ENCODE results near the gene NFAT5.
"Not testable (repeated sequence)": the region's sequence is repeated elsewhere in the genome, so short reads cannot be mapped to it uniquely, and the experiment has no call there.

NFAT5 gene

DNA sequence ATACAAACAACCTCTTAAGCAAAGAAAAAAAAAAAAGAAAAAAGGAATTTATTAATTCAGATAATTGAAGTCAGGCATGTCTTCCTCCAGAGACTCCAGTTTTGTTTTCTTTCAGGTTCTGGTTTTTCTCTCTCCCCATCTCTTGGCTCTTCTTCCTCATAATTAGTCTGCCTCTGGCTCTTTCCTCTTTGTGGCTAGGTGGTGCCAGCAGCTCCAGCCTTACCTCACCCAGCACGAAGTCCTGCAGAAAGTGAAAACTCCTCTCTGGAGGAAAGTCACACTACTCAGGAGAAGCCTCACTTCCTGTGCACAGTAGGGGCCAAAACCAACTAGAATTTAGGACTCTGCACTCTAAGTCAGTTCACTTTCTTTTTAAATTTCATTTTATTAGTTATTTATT, 10.3 kb upstream of the NFAT5 start:
- no peak for DNase-seq (ENCODE audit: low read depth)

DNA sequence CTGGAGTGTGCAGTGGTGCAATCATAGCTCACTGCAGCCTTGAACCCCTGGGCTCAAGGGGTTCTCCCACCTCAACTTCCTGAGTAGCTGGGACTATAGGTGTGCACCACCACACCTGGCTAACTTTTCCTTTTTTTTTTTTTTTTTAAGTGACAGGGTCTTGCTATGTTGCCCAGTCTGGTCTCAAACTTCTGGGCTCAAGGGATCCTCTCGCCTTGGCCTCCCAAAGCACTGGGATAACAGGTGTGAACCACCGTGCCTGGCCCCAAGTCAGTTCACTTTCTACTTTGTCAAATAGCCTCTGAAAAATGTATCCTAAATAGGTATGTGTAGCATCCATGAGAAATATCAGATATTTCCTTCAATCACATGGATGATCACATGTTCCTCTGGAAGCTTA, 9.9 kb upstream of the NFAT5 start:
- no peak for DNase-seq (ENCODE audit: low read depth)

DNA sequence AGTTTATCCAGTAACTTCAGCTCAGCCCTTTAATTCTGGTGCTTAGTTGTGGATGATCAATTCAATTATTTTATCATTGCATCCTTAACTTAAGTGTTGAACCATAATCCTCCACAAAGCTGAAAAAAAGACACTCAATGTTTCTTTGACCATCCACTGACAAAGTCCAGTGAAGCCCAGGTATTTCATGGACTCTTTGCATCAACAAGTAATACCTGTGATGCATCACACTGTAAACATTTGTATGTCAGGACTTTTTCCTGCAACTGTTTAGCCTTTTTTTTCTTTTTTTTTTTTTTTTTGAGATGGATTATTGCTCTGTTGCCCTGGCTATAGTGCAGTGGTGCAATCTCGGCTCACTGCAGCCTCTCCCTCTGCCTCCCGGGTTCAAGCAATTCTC, 6.6 kb upstream of the NFAT5 start:
- DNase-seq (ENCODE audit: low read depth): no peak

DNA sequence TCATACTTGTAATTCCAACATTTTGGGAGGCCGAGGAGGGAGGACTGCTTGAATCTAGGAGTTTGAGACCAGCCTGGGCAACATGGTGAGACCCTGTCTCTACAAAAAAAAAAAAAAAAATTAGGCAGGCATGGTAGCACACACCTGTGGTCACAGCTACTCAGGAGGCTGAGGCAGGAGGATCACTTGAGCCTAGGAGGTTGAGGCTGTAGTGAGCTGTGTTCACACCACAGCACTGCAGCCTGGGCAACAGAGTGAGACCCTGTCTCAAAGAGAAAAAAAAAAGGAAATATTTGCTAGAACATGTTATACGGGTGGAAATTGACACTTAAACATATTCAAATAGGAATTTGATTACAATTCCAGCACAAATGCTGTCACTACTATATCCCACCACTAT, 4.4 kb upstream of the NFAT5 start:
- DNase-seq (ENCODE audit: low read depth): not testable (repeated sequence)

DNA sequence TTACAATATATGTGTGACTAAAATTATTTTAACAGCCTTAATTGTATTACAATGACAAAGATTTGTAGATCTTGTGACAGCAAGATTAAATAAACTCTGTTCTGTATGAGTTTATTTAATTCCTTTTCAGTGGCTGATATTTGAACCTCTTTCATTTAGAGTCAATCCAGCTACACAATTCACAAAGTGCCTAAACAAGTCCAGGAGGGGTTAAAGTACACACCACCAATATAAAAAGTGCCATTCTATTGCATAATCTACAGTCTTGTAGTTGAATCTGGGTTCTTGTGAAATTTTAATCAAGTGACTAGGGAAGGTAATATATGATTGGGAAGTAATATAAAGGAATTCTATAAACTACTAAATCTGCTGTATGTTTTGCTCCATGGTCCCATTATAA, 3.9 kb upstream of the NFAT5 start:
- no peak for DNase-seq (ENCODE audit: low read depth)

DNA sequence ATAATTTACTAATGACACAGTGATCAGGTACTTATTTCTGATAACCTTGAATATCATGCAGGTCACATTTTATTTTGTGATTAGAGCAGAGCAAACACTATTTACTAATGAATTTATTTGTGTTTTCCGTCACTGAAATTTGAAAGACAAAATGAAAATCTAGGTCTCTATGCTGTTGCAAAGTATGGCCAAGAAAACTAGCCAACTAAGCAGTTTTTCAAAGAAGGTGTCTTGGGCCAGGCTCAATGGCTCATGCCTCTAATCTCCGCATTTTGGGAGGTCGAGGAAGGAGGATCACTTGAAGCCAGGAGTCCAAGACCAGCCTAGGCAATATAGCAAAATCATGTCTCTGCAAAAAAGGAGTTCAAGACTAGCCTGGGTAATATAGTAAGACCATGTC, 3.0 kb upstream of the NFAT5 start:
- no peak for DNase-seq (ENCODE audit: low read depth)

DNA sequence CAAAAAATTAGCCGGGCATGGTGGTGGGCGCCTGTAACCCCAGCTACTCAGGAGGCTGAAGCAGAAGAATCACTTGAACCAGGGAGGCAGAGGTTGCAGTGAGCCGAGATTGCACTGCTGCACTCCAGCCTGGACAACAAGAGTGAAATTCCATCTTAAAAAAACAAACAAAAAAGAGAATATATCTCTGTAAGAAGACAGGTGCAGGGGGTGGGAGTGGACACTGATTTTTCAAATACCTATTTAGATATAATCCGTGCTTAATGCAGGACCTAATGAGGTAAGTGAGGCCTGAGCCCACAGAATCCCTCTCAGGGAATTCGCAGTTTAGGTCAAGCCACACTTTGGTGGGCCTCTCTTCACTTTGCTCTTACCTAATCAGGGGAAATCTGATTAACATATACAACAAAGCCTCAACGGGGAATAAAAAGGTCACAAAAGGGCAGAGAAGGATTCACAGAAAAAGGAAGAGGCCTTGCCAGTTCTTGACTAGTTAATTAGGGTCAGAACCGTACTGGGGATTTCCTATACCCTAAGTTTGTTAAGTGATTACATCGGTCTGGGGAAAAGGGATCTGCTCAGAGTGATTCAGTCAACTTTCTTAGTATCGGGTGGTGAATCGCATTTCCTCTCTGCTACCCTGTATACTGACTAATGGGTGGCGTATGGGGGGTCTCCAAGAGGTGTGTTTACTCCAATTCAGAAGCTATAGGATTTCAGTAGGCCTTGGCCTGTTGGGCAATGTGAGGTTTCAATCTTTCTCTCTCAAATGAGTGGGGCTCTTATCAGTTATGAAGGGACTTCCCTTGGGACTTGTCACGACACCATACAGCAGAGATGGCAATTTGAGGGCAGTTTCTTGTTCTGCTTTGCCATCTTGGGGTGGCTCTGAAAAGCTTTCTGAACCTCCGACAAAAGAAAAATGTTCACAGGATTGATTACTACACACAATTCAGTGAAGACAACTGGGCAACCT, 1.9 kb upstream of the NFAT5 start:
- DNase-seq (ENCODE audit: low read depth): peak; percentile 25

DNA sequence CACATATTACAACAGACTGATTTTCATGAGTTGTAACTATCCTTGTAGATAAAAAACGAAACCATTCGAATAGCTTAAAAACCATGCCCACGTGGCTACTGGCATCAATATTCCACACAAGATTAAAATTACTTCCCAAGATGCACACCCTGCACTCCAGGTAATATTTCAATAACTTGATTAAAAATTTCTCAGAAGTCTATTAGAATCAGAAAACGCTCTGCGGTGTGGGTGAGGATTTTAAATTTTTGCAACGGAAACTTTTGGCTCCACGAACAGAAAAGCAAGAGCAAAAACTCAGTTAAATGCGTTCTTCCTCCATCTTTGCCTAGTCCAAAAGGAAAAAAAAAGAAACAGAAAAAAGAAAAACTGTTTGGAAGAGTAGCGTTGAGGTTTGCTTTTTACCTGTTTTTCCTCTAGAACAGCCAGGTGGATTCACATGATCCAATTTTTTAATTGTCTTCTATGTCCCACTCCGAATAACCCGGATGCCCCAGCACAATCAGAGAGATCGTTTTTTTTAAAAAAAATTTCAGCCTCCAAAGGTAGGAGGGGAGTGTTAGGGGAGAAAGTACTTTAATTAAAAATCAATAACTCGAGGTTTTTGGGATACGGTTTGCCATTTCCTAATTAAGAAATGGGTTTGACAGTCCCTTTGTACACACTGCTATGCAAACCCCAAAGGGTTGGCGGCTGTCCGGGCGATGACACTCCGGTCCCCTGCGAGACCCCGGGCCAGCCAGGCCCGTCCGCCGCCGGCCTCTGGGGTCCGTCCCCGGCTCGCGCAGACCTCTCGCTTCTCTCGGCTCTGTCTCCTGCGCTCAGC, 708 bp upstream of the NFAT5 start:
- DNase-seq (ENCODE audit: low read depth): no peak

DNA sequence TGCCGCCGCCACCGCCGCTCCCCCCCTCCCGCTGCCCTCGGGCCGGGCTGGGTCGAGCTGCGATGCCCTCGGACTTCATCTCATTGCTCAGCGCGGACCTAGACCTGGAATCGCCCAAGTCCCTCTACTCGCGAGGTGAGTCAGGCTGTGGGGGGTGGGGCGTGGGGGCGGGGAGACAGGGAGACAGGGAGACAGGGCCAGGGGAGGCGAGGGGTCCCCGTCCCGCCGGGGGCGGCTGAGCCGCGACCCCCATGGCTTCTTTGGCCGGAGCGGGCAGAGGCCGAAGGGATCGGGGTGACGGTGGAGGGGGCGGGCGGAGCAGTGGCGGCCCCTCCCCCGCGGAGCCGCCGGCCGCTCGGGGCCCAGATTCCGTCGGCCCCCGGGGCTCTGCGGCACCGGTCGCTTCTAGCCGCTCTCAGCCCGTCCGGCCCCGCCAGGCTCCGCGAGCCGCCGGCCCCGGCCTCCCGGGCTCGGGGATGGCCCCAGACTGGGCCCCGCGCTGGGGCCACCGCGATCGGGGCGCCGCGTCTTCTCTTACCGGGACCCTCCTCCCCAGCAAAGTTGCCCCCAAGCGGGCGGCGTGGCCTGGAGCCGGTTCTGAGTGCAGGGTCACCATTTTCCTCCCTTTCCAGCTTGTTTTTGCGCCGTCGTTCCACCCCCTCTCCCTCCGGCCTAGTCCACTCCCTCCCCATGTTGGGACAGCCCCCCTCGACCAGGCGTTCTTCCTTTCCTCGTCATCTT, 644 bp downstream of the NFAT5 start:
- DNase-seq (ENCODE audit: low read depth): no peak

DNA sequence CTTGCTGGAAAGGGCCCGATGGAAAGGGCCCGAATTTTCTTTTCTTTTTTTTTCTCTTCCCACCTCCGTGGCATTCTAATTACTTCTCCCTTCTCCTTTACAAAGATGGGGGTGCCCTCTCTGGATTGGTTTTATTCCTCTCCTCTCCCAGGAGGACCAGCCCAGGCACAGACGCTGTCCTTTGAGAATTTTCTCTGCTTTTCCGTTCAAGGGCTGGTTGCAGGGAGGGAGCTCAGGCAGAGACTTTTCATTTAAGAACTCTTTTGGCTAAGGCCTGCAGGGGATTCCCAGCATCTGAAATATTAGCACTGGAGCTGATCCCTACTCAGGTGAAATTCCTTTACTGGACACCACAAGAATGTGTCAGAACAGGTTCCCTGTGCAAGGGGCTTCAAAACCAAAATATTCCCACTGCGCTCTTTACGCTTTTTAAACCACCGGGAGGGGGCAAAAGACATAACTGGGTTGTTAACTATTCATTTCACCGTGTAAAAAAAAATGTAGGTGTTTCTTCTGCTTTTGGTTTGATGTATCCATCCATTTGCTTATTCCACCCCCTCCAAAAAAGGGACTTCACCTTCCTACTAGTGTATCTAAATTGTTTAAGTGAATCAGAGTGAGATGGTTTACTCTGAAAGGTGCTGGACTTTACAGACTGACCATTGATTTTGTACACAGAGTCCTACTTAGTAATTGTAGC, 1.4 kb downstream of the NFAT5 start:
- DNase-seq (ENCODE audit: low read depth): no peak

DNA sequence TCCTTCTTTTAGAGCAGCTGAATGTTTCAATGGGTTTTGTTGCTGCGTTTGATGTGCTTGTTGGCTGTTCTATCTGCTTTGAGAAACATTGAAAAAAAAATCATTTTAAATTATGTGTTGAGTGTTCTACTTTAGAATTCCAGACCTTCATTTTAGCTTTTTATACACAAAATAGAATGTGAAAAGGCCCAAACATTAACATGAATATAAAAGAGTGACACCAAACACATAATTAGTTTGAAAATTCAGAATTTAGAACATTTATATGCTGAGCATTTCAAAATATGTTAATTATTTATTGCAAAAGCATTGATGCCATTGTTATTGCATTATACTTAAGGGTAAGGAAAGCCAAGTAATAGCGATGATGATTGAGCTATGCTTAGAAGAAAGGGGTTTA, 2.9 kb downstream of the NFAT5 start:
- DNase-seq (ENCODE audit: low read depth): no peak

DNA sequence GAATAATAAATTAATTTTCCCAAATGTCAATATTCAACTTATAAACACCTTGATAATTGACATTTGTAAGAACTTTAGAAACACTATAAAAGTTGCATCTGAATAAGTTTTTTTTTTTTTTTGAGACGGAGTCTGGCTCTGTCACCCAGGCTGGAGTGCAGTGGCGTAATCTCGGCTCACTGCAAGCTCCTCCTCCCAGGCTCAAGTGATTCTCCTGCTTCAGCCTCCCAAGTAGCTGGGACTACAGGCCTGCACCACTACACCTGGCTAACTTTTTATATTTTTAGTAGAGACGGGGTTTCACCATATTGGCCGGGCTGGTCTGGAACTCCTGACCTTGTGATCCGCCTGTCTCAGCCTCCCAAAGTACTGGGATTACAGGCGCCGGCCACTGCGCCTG, 13.0 kb downstream of the NFAT5 start:
- not testable (repeated sequence) for DNase-seq (ENCODE audit: low read depth)

DNA sequence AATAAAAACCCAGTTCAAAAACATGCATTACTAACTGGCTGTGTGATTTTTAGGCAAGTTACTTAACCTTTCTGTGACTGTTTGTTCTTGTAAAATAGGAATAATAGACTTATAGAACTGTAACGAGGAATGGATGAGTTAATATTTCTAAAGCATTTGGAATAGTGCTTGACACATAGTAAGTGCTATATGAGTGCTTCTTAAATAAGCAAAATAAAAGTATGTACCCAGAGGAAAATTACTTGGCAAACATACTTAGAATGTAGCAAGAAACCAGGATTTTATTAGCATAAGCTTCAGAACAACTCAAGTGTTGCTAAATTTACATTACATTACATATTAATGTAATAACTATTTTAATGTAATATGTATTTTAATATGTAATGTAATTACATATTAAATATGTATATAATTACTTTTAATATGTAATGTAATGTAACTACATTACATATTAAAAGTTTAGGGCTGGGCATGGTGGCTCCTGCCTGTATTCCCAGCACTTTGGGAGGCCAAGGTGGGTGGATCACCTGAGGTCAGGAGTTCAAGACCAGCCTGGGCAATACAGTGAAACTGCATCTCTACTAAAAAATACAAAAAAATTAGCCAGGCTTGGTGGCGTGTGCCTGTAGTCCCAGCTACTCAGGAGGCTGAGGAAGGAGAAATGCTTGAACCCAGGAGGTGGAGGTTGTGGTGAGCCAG, 14.2 kb downstream of the NFAT5 start:
- no peak for DNase-seq (ENCODE audit: low read depth)

DNA sequence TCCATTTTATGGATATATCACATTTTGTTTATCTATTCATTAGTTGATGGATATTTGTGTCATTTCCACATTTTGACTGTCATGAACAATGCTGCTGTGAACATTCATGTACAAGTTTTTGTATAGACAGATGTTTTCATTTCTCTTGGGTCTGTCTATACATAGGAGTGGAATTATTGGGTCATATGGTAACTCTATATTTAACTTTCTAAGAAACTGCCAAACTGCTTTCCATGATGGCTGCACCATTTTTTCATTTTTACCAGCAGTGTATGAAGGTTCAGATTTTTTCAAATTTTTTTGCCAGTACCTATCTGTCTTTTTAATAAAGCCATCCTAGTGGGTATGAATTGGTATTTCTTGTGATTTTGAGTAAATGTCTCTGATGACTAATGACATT, 15.5 kb downstream of the NFAT5 start:
- no peak for DNase-seq (ENCODE audit: low read depth)

DNA sequence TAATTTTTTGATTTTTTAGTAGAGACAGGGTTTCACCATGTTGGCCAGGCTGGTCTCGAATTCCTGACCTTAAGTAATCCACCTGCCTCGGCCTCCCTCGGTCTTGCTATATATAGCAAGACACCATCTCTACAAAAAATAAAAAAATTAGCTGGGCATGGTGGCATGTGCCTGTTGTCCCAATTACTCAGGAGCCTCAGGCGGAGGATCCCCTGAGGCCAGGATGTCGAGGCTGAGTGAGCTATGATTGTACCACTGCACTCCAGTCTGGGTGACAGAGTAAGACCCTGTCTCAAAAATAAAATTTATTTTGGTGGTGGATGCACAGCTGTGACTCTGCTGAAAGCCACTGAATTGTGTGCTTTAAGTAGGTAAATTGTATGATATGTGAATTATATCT, 18.7 kb downstream of the NFAT5 start:
- DNase-seq (ENCODE audit: low read depth): not testable (repeated sequence)

DNA sequence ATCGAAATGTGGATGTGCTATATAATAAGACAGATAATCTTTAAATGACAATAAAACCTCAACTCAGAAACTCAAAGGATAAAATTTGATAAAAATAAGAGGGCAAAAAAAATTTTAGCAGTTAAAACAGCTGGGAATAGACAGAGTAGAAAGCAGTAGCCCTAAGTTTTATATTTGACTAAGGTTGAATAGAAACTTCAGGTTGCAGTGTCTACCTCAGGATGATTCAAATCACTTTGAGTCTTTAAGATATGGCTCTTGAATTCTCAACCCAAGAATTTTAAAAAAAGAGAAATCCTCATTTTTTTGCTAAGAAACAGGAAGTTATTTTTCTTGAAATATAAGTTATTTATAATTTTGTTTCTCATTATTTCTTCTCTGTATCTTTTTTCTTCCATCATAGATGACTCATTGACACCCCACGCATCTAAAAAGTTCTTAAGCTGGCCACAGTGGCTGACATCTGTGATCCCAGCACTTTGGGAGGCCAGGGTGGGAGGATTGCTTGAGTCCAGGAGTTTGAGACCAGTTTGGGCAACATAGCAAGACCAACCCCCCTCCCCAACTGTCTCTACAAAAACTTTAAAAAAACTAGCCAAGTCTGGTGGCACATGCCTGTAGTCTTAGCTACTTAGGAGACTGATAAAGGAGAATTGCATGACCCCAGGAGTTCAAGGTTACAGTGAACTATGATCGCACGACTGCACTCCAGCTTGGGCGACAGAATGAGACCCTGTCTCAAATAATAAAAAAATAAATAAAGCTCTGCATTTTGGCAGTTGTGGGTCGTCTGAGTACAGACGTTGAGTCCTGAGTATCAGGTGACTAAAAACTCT, 23.9 kb downstream of the NFAT5 start:
- DNase-seq (ENCODE audit: low read depth): no peak

DNA sequence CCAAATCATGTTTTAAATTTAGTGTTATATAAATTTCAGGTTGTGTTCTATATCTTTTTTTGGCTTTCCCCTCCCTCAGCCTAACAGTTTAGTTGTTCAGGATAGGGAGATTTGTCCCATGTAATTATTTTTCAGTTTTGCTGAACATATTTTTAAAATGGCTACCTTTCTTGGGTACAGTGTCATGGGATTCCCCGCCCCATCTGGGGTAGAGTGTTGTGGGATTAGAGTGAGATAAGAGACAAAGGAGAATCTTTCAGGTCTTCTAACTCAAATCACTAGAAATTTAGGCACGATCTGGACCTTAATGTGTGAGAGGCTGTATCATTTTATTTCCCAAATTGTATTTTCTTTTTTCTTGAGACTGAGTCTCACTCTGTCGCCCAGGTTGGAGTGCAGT, 24.8 kb downstream of the NFAT5 start:
- DNase-seq (ENCODE audit: low read depth): no peak

DNA sequence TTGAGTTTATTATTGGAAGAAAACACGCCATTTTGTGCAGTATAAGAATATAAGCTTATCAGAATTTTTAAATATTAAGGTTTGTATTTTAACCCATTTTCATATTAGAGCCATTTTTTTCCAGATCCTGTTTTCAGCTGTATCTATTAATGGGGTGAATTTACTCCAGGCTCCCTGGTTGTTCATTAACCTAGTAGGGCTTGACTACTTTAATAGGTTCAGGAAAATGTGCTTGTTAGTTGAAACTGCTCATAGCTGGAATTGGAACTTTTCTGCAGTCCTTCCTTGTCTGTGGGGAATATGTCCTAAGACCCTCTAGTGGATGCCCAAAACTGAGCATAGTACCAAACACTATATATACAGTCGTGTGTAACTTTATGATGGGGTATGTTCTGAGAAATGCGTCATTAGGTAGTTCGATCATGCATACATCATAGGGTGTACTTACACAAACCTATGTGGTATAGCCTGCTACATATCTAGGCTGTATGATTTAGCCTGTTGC, 28.0 kb downstream of the NFAT5 start:
- DNase-seq (ENCODE audit: low read depth): no peak

DNA sequence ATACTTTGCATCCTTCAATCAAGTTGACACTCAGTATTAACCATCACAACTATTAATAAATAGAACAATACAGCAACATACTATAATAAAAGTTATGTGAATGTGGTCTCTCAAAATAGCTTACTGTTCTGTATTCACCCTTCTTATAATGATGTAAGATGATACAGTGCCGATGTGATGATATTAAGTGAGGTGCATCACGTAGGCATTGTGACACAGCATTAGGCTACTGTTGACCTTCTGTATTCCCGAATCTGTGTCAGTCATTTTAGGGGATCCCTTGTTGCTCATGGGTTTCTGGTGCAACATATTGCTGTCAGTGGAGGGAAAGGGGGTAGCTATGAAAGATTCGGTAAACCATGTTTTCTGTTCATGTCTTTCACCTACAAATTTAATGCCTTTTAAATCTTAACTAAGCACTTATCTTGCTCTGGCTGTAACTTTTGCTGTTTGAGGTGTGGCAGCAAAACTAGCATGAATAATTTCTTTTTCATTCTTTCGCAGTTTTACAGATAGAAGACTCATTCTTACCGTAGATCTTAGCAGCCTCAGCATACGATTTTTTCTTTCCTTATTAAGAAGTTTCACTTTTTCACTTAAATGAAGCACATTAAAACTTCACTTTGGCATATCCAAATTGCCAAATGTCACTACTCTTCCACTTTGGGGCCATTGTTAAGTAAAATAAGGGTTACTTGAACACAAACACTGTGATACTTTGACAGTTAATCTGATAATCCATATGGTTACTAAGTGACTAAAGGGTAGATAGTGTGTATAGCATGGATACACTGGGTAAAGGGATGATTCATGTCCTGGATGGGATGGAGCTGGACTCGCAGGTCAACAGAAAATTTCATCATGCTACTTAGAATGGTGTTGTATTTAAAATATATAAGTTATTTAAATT, 29.6 kb downstream of the NFAT5 start:
- DNase-seq (ENCODE audit: low read depth): no peak
